DLD1 (cell line): ENCODE results near the gene ABCG4.

Experiments
- in situ Hi-C: cut with HindIII; loops from 2 replicates; pipeline ENCODE4 v1.10.0; 2017; ENCODE audit warnings: low sequenced_read_pairs

The ABCG4 gene

GRCh38 chr11:119149018-119149785 lies at the start of gene ABCG4:
ABCG4 (plus strand) TSS chr11:119149052; CDS start chr11:119149966, 914 bp downstream.
- in situ Hi-C loops, result no loop called here

- in situ Hi-C loops, result loop anchor here (5.0 to 25.0 kb wide), 3 partner anchors 82 to 163 kb away; partner anchors contain the start of genes RPS25 and TRAPPC4
Observed at GRCh38 chr11:119099711-119100110, 49.1 kb upstream of the ABCG4 start.

- in situ Hi-C loops, result loop anchor here (5.0 to 25.0 kb wide), 3 partner anchors 83 to 162 kb away; partner anchors contain the start of genes RPS25 and TRAPPC4
Observed at GRCh38 chr11:119100246-119100970, 48.4 kb upstream of the ABCG4 start.

GRCh38 chr11:119100994-119101758 lies 47.7 kb upstream of the ABCG4 start:
- in situ Hi-C loops, result loop anchor here (5.0 to 25.0 kb wide), 3 partner anchors 84 to 161 kb away; partner anchors contain the start of genes RPS25 and TRAPPC4

GRCh38 chr11:119101759-119102423 lies 47.0 kb upstream of the ABCG4 start, which contains the start of gene DPAGT1:
DPAGT1 (minus strand) TSS chr11:119101853; CDS start chr11:119101655, 198 bp downstream.
- in situ Hi-C loops, result loop anchor here (5.0 to 25.0 kb wide), 3 partner anchors 85 to 160 kb away; partner anchors contain the start of genes RPS25 and TRAPPC4

GRCh38 chr11:119103161-119103664 lies 45.6 kb upstream of the ABCG4 start:
- in situ Hi-C loops, result loop anchor here (5.0 to 25.0 kb wide), 3 partner anchors 86 to 159 kb away; partner anchors contain the start of genes RPS25 and TRAPPC4

GRCh38 chr11:119103793-119104192 lies 45.1 kb upstream of the ABCG4 start:
- in situ Hi-C loops, result loop anchor here (5.0 to 25.0 kb wide), 3 partner anchors 86 to 159 kb away; partner anchors contain the start of genes RPS25 and TRAPPC4

- in situ Hi-C loops, result loop anchor here (10.0 to 25.0 kb wide), 2 partner anchors 155 to 162 kb away; no protein-coding TSS in a partner anchor
Observed at GRCh38 chr11:119106564-119107537, 42.0 kb upstream of the ABCG4 start, which contains the start of gene C2CD2L. C2CD2L (plus strand) TSS chr11:119107344; CDS start chr11:119107742, 398 bp downstream.

GRCh38 chr11:119107538-119108145 lies 41.2 kb upstream of the ABCG4 start:
- in situ Hi-C loops, result loop anchor here (10.0 to 25.0 kb wide), 2 partner anchors 155 to 163 kb away; no protein-coding TSS in a partner anchor

- in situ Hi-C loops, result loop anchor here (10.0 to 25.0 kb wide), 2 partner anchors 154 to 164 kb away; no protein-coding TSS in a partner anchor
Observed at GRCh38 chr11:119108146-119108856, 40.6 kb upstream of the ABCG4 start.

- in situ Hi-C loops, result loop anchor here (10.0 to 25.0 kb wide), 2 partner anchors 153 to 164 kb away; no protein-coding TSS in a partner anchor
Observed at GRCh38 chr11:119108857-119109221, 40.0 kb upstream of the ABCG4 start.

GRCh38 chr11:119109843-119110242 lies 39.0 kb upstream of the ABCG4 start:
- in situ Hi-C loops, result loop anchor here (10.0 to 25.0 kb wide), 2 partner anchors 152 to 165 kb away; no protein-coding TSS in a partner anchor

GRCh38 chr11:119110439-119110838 lies 38.4 kb upstream of the ABCG4 start:
- in situ Hi-C loops, result loop anchor here (25.0 kb wide), 1 partner anchor 152 kb away; no protein-coding TSS in a partner anchor

GRCh38 chr11:119111361-119111925 lies 37.4 kb upstream of the ABCG4 start:
- in situ Hi-C loops, result loop anchor here (25.0 kb wide), 1 partner anchor 151 kb away; no protein-coding TSS in a partner anchor

- in situ Hi-C loops, result loop anchor here (25.0 kb wide), 1 partner anchor 150 kb away; no protein-coding TSS in a partner anchor
Observed at GRCh38 chr11:119112314-119113020, 36.4 kb upstream of the ABCG4 start.

GRCh38 chr11:119113716-119114115 lies 35.1 kb upstream of the ABCG4 start:
- in situ Hi-C loops, result loop anchor here (25.0 kb wide), 1 partner anchor 149 kb away; no protein-coding TSS in a partner anchor
